Right lobe of liver (tissue), 6 donors: Measurements from ENCODE around the gene KDM4D. TPM values are rescaled to one million over a fixed set of nuclear protein-coding genes. Genes with fewer than 3 reads are reported as not detected.
"Not testable (repeated sequence)": the region's sequence is repeated elsewhere in the genome, so short reads cannot be mapped to it uniquely, and the experiment has no call there.

Source experiments
- ATAC-seq, 4 donors: fragments of 200-7000 bp; cut with Tn5 transposase; one replicate each; pipeline ENCODE4 v1.9.1; 2020; ENCODE audit warnings: mild to moderate bottlenecking in 4 of 4, moderate library complexity in 4 of 4
- DNase-seq, 3 donors: peaks; one replicate each; pipeline ENCODE4 v3.0.0-alpha.2; 2020
- H3K27ac ChIP-seq, 3 donors: fragments of 200-600 bp; one replicate each; pipeline ENCODE4 v1.8.0; 2022
- H3K27me3 ChIP-seq, 2 donors: fragments of 200-600 bp; one replicate each; pipeline ENCODE4 v1.8.0; 2022
- H3K36me3 ChIP-seq, 4 donors: fragments of 200-600 bp; sonication (generic) in 1 of 4; one replicate each; pipeline versions ENCODE4 v1.5.1 to v1.8.0; 2017 to 2022; ENCODE audit warnings: control low read depth in 1 of 4
- H3K4me1 ChIP-seq, 4 donors: fragments of 200-600 bp; sonication (generic) in 1 of 4; one replicate each; pipeline versions ENCODE4 v1.5.1 to v1.8.0; 2017 to 2022; ENCODE audit warnings: control low read depth in 1 of 4
- H3K4me3 ChIP-seq, 3 donors: fragments of 200-600 bp; one replicate each; pipeline ENCODE4 v1.8.0; 2022
- H3K9me3 ChIP-seq, 4 donors: fragments of 200-600 bp; sonication (generic) in 1 of 4; one replicate each; pipeline versions ENCODE4 v1.5.1 to v1.8.0; 2017 to 2022; ENCODE audit warnings: control low read depth in 1 of 4
- CTCF ChIP-seq, 4 donors: fragments of 200-600 bp in 3 of 4; fragments of 450-650 bp in 1 of 4; IDR thresholded peaks; one replicate each; pipeline versions ENCODE4 v1.5.1 to v1.8.0; 2016 to 2022; ENCODE audit warnings: antibody characterized with exemption in 4 of 4, mild to moderate bottlenecking in 2 of 4
- POLR2A ChIP-seq: fragments of 450-650 bp; IDR thresholded peaks from one replicate; pipeline ENCODE4 v1.6.1; 2017; ENCODE audit warnings: antibody characterized with exemption, mild to moderate bottlenecking
- WGBS: methylation state at CpG from one replicate; pipeline ENCODE4 v1.1.6; 2018; ENCODE audit warnings: low coverage, low lambda C conversion rate; ENCODE audit not compliant: insufficient coverage; ENCODE audit errors: missing lambda C conversion rate; 5-methylcytosine and 5-hydroxymethylcytosine counted together
- intact Hi-C, 2 donors: fragments of 100-400 bp; cut with DNase I; formaldehyde crosslinking; loops; one replicate each; pipeline versions ENCODE4 v1.11.2 to v1.14.1; 2022
- total RNA-seq, 6 experiments: library from RNA; depleted of rRNA in 2 of 6; stranded (reverse); fragments of >200 nt in 2 of 6; fragmentation: NEBNext Ultra II Directional in 3 of 6; extraction: Animal tissue kit (Norgen Biotek cat#: 25700) in 3 of 6; gene quantifications; one replicate each; pipeline versions ENCODE4 v1.1.0 to v1.2.4, GENCODE V29; 2016 to 2023
- donor health status: DM: no; HTN: yes; CAD: no.
- donor health status: DM: no; HTN: no; CAD: no.
- donor health status: DM: no; HTN: no; CAD: no.
- donor health status: DM: no; HTN: yes; CAD: no.
- donor health status: DM: no; HTN: yes; CAD: no.

Gene KDM4D
- total RNA-seq, 6 experiments from 2014 or later: 0.07 to 0.80 (median 0.18) TPM

GRCh38 chr11:95014184-95014821 lies 40.8 kb downstream of the KDM4D start:
- Histone ChIP-seq H3K4me1 (no peaks in the 10 kb centered on the region), H3K4me3 (no peak overlapping the region), H3K9me3 (no peaks in the 10 kb centered on the region), H3K27ac (no peak overlapping the region), H3K36me3 (no peaks in the 10 kb centered on the region), H3K27me3 (no peaks in the 10 kb centered on the region)
- TF ChIP-seq CTCF (IDR thresholded peaks at IDR 0.05) (no peak), POLR2A (no peak)
- ATAC-seq: no peak
- intact Hi-C loops: no loop called here
- 70% methylated on average over 4 of the region's 12 CpGs for WGBS
- no peak for DNase-seq

- Histone ChIP-seq H3K4me3 (no peak overlapping the region), H3K27me3 (no peaks in the 10 kb centered on the region), H3K36me3 (no peaks in the 10 kb centered on the region), H3K9me3 (no peaks in the 10 kb centered on the region), H3K4me1 (no peaks in the 10 kb centered on the region), H3K27ac (no peak overlapping the region)
- intact Hi-C loops: no loop called here
- TF ChIP-seq CTCF (IDR thresholded peaks at IDR 0.05) (no peak), POLR2A (no peak)
- DNase-seq (no peak), ATAC-seq (no peak)
- 64% methylated on average over 2 of the region's 2 CpGs for WGBS
Measured at GRCh38 chr11:95016139-95016538, 42.6 kb downstream of the KDM4D start.

- H3K27ac ChIP-seq, ATAC-seq, H3K4me1 ChIP-seq, intact Hi-C loops, H3K4me3 ChIP-seq, DNase-seq, H3K36me3 ChIP-seq, H3K27me3 ChIP-seq, H3K9me3 ChIP-seq: not testable (repeated sequence)
- 63% methylated on average over 5 of the region's 5 CpGs for WGBS
Measured at GRCh38 chr11:95021468-95021867, 48.0 kb downstream of the KDM4D start.

- Histone ChIP-seq H3K36me3 (no peaks in the 10 kb centered on the region), H3K27ac (no peak within 1 kb of the TSS), H3K4me1 (no peaks in the 10 kb centered on the region), H3K27me3 (no peaks in the 10 kb centered on the region), H3K4me3 (no peak within 1 kb of the TSS), H3K9me3 (no peaks in the 10 kb centered on the region)
- DNase-seq: no peak
- 73% methylated on average over 1 of the region's 1 CpG for WGBS
- intact Hi-C loops: no loop called here
- no peak for ATAC-seq
- TF ChIP-seq CTCF (IDR thresholded peaks at IDR 0.05) (no peak), POLR2A (no peak)
Measured at GRCh38 chr11:95024958-95025357, 51.4 kb downstream of the KDM4D start, which contains the start of gene KDM4E. KDM4E (plus strand) TSS chr11:95025258; CDS start chr11:95025558, 300 bp downstream.

GRCh38 chr11:95025594-95025993 lies 52.1 kb downstream of the KDM4D start:
- WGBS: 84% methylated on average over 6 of the region's 9 CpGs
- H3K4me3 ChIP-seq, H3K27me3 ChIP-seq, H3K27ac ChIP-seq, intact Hi-C loops, DNase-seq, ATAC-seq, H3K36me3 ChIP-seq, H3K9me3 ChIP-seq, H3K4me1 ChIP-seq: not testable (repeated sequence)

- intact Hi-C loops: no loop called here
- ATAC-seq: no peak
Measured at GRCh38 chr11:95028357-95028756, 54.8 kb downstream of the KDM4D start.

More at GRCh38 chr11:95028357-95028756, 54.8 kb downstream of the KDM4D start:
- no peaks in the 10 kb centered on the region for H3K27me3 ChIP-seq
- no peak overlapping the region for H3K4me3 ChIP-seq
- no peak for DNase-seq
- no peak overlapping the region for H3K27ac ChIP-seq
- no peaks in the 10 kb centered on the region for H3K4me1 ChIP-seq
- no peaks in the 10 kb centered on the region for H3K9me3 ChIP-seq
- WGBS: 70% methylated on average over 3 of the region's 3 CpGs
- TF ChIP-seq CTCF (IDR thresholded peaks at IDR 0.05) (no peak), POLR2A (no peak)
- H3K36me3 ChIP-seq: no peaks in the 10 kb centered on the region
